Cardiac muscle cell (in vitro differentiated cells and primary cell): Measurements from ENCODE around the gene INPP5D. TPM values are rescaled to one million over a fixed set of nuclear protein-coding genes. Genes with fewer than 3 reads are reported as not detected.

Source experiments
- DNase-seq, 2 donors: peaks; one replicate each; pipeline versions ENCODE4 v3.0.0 to v3.0.0-alpha.2; 2010 to 2017; ENCODE audit warnings: low read depth in 1 of 2, low spot score in 1 of 2
- H3K27ac ChIP-seq: fragments of 200-600 bp; sonication (generic); 2 replicates; pipeline ENCODE4 v1.5.1; 2016
- H3K27me3 ChIP-seq: fragments of 200-600 bp; sonication (generic); 2 replicates; pipeline ENCODE4 v1.6.0; 2016; ENCODE audit warnings: control low read depth
- H3K36me3 ChIP-seq: fragments of 200-600 bp; sonication (generic); 2 replicates; pipeline ENCODE4 v1.5.1; 2016; ENCODE audit warnings: control low read depth
- H3K4me1 ChIP-seq: fragments of 200-600 bp; sonication (generic); 2 replicates; pipeline ENCODE4 v1.8.1; 2017; ENCODE audit warnings: low read depth, mild to moderate bottlenecking, mixed run types
- H3K4me3 ChIP-seq: fragments of 200-600 bp; sonication (generic); 2 replicates; pipeline ENCODE4 v1.5.1; 2016; ENCODE audit warnings: mild to moderate bottlenecking
- H3K9me3 ChIP-seq: fragments of 200-600 bp; sonication (generic); 2 replicates; pipeline ENCODE4 v1.5.1; 2017; ENCODE audit warnings: low read depth, mild to moderate bottlenecking, control low read depth
- CTCF ChIP-seq: IDR thresholded peaks from 2 replicates; pipeline ENCODE4 v1.5.1; 2012; ENCODE audit warnings: low read depth, mild to moderate bottlenecking, low read length
- polyA plus RNA-seq: library from polyadenylated mRNA; unstranded; fragments of >200 nt; fragmentation: Nextera tagmentation; extraction: Ambion mirVana; gene quantifications from 2 replicates; pipeline ENCODE4 v1.2.1, GENCODE V29; 2016
- total RNA-seq: library from RNA; depleted of rRNA; stranded (reverse); fragments of >200 nt; gene quantifications from 2 replicates; pipeline ENCODE4 v1.2.3, GENCODE V29; 2016

Gene INPP5D
- total and polyA plus RNA-seq, 2 experiments from 2014 or later, result 4.5 to 6.8 TPM

- no peak overlapping the region for H3K4me3 ChIP-seq
- no peak for TF ChIP-seq CTCF
These were observed 190.8 kb downstream of the INPP5D start for GRCh38 chr2:233250985-233251305.

GRCh38 chr2:233251306-233252116 is 191.4 kb downstream of the INPP5D start, which contains the start of gene ATG16L1:
Gene ATG16L1, plus strand, starts transcription at chr2:233251673. Its CDS starts 155 bp downstream, at chr2:233251828.
- H3K27ac ChIP-seq, result peak within 1 kb of the TSS; percentile 85

More at GRCh38 chr2:233250985-233251305, 190.8 kb downstream of the INPP5D start:
- Histone ChIP-seq H3K27ac (no peak overlapping the region), H3K9me3 (no peaks in the 10 kb centered on the region), H3K4me1 (peaks cover 6% of the 10 kb centered on the region), H3K36me3 (no peaks in the 10 kb centered on the region), H3K27me3 (no peaks in the 10 kb centered on the region)
- no peak for DNase-seq

GRCh38 chr2:233252227-233252626 is 192.1 kb downstream of the INPP5D start:
- Histone ChIP-seq H3K36me3 (peaks cover 7% of the 10 kb centered on the region), H3K9me3 (no peaks in the 10 kb centered on the region), H3K4me3 (peak overlapping the region; percentile 95), H3K4me1 (peaks cover 6% of the 10 kb centered on the region), H3K27ac (peak overlapping the region; percentile 85), H3K27me3 (no peaks in the 10 kb centered on the region)
- no peak for TF ChIP-seq CTCF
- DNase-seq, result no peak

More at GRCh38 chr2:233251306-233252116, 191.4 kb downstream of the INPP5D start, which contains the start of gene ATG16L1:
- Histone ChIP-seq H3K4me1 (peaks cover 6% of the 10 kb centered on the region), H3K36me3 (no peaks in the 10 kb centered on the region), H3K4me3 (peak within 1 kb of the TSS; percentile 95), H3K9me3 (no peaks in the 10 kb centered on the region), H3K27me3 (no peaks in the 10 kb centered on the region)
- DNase-seq, result peak; percentile 97 to 98
- TF ChIP-seq CTCF, result peak; percentile 91

- Histone ChIP-seq H3K27me3 (no peaks in the 10 kb centered on the region), H3K27ac (no peak overlapping the region), H3K4me1 (peaks cover 6% of the 10 kb centered on the region), H3K36me3 (peaks cover 20% of the 10 kb centered on the region), H3K9me3 (no peaks in the 10 kb centered on the region), H3K4me3 (no peak overlapping the region)
- DNase-seq, result no peak
- TF ChIP-seq CTCF, result no peak
These were observed 195.0 kb downstream of the INPP5D start for GRCh38 chr2:233255151-233255550.

GRCh38 chr2:233256048-233256447 is 195.9 kb downstream of the INPP5D start:
- H3K27ac ChIP-seq, result no peak overlapping the region
- H3K4me3 ChIP-seq, result no peak overlapping the region
- H3K4me1 ChIP-seq, result peaks cover 6% of the 10 kb centered on the region
- H3K27me3 ChIP-seq, result no peaks in the 10 kb centered on the region
- peaks cover 21% of the 10 kb centered on the region for H3K36me3 ChIP-seq
- TF ChIP-seq CTCF, result no peak
- no peak for DNase-seq
- no peaks in the 10 kb centered on the region for H3K9me3 ChIP-seq

Other genes with a start within 250 kb of the INPP5D start
- 3.8 and 13.1 TPM in 2 replicates for gene SNORC, start 190.1 kb upstream of the INPP5D start, total RNA-seq
- 1.2 and 2.3 TPM in 2 replicates for gene SNORC, start 190.1 kb upstream of the INPP5D start, polyA plus RNA-seq
- gene NGEF, start 47.1 kb upstream of the INPP5D start, total RNA-seq, result 2.1 and 2.9 TPM in 2 replicates
- gene NGEF, start 47.1 kb upstream of the INPP5D start, polyA plus RNA-seq, result 2.0 and 5.6 TPM in 2 replicates
- not detected in 2 replicates for gene NEU2, start 27.7 kb upstream of the INPP5D start, total RNA-seq
- not detected in 2 replicates for gene NEU2, start 27.7 kb upstream of the INPP5D start, polyA plus RNA-seq
- gene ATG16L1, start 191.3 kb downstream of the INPP5D start, total RNA-seq, result 27.7 and 36.1 TPM in 2 replicates
- gene ATG16L1, start 191.3 kb downstream of the INPP5D start, polyA plus RNA-seq, result 16.5 and 18.5 TPM in 2 replicates
- not detected in 2 replicates for gene SAG, start 247.5 kb downstream of the INPP5D start, total RNA-seq
- 0.21 TPM in 1 of 2 replicates, not detected in the other for gene SAG, start 247.5 kb downstream of the INPP5D start, polyA plus RNA-seq